GM21390 (cell line): ENCODE results near the gene TCF4.

ENCODE experiments used
- ATAC-seq: cut with Tn5 transposase; IDR thresholded peaks from one replicate; pipeline ENCODE4 v1.9.1; 2021; ENCODE audit not compliant: unreplicated experiment

The TCF4 gene

GRCh38 chr18:55588111-55588869, at the start of gene TCF4:
Gene TCF4 (minus strand): TSS chr18:55588192. CDS start chr18:55587116, 1,076 bp downstream.
- no peak for ATAC-seq

- no peak for ATAC-seq
Measured at GRCh38 chr18:55637204-55637603, 49.2 kb upstream of the TCF4 start.

GRCh38 chr18:55635439-55635838, 47.4 kb upstream of the TCF4 start:
- ATAC-seq = no peak

GRCh38 chr18:55634545-55634944, 46.6 kb upstream of the TCF4 start:
- no peak for ATAC-seq

GRCh38 chr18:55633032-55633431, 45.0 kb upstream of the TCF4 start:
- no peak for ATAC-seq

GRCh38 chr18:55629133-55629532, 41.1 kb upstream of the TCF4 start:
- ATAC-seq = no peak

- no peak for ATAC-seq
Measured at GRCh38 chr18:55627007-55627406, 39.0 kb upstream of the TCF4 start.

- no peak for ATAC-seq
Measured at GRCh38 chr18:55625901-55626300, 37.9 kb upstream of the TCF4 start.

GRCh38 chr18:55623626-55624025, 35.6 kb upstream of the TCF4 start:
- no peak for ATAC-seq

GRCh38 chr18:55610506-55610905, 22.5 kb upstream of the TCF4 start:
- no peak for ATAC-seq

GRCh38 chr18:55609160-55609825, 21.3 kb upstream of the TCF4 start:
- ATAC-seq = no peak

- ATAC-seq = no peak
Measured at GRCh38 chr18:55608497-55608896, 20.5 kb upstream of the TCF4 start.

GRCh38 chr18:55607773-55608172, 19.8 kb upstream of the TCF4 start:
- no peak for ATAC-seq

GRCh38 chr18:55605733-55606338, 17.8 kb upstream of the TCF4 start:
- peak; percentile 83 for ATAC-seq

- ATAC-seq = no peak
Measured at GRCh38 chr18:55603775-55604174, 15.8 kb upstream of the TCF4 start.

- ATAC-seq = no peak
Measured at GRCh38 chr18:55593888-55594287, 5.9 kb upstream of the TCF4 start.

GRCh38 chr18:55592572-55592971, 4.6 kb upstream of the TCF4 start:
- ATAC-seq = no peak

- no peak for ATAC-seq
Measured at GRCh38 chr18:55592106-55592505, 4.1 kb upstream of the TCF4 start.

GRCh38 chr18:55589625-55590291, 1.8 kb upstream of the TCF4 start:
- ATAC-seq = peak; percentile 90

GRCh38 chr18:55588870-55589595, 1.0 kb upstream of the TCF4 start:
- ATAC-seq = no peak
